Tongue (tissue), 2 donors: ENCODE results near the gene R3HDML. TPM values are rescaled to one million over a fixed set of nuclear protein-coding genes. Genes with fewer than 3 reads are reported as not detected.
"Not testable (repeated sequence)": the region's sequence is repeated elsewhere in the genome, so short reads cannot be mapped to it uniquely, and the experiment has no call there.

Experiments
- DNase-seq: peaks from one replicate; pipeline ENCODE4 v3.0.0-alpha.2; 2015
- total RNA-seq: library from RNA; depleted of rRNA; stranded (reverse); fragments of >200 nt; gene quantifications from one replicate; pipeline ENCODE4 v1.2.3, GENCODE V29; 2014

Gene R3HDML
- total RNA-seq, 1 donor from 2014 or later = not detected

GRCh38 chr20:44328428-44328827 is 8.4 kb upstream of the R3HDML start:
- no peak for DNase-seq

GRCh38 chr20:44331201-44331600 is 5.6 kb upstream of the R3HDML start:
- no peak for DNase-seq

GRCh38 chr20:44334306-44334705 is 2.5 kb upstream of the R3HDML start:
- DNase-seq = peak; percentile 26

GRCh38 chr20:44334709-44335108 is 2.1 kb upstream of the R3HDML start:
- DNase-seq = no peak

DNA sequence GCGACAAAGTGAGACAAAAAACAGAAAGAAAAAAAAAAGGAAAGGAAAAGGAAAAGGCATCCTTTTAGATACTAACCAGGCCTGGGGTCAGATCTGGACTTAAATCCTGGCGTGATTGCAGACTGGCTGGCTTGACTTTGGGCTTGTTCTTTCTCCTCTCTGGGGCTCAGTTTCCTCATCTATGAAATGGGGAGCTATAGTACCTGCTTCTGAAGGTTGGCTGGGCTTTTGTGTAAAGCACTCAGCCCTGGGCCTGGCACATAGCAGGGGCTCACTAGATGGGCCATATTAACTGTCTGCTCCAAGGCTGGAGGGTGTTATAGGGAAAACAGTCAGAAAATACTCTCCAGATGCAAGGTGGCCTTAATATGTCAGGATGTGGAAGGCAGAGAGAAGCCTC is 1.2 kb upstream of the R3HDML start:
- DNase-seq = no peak

DNA sequence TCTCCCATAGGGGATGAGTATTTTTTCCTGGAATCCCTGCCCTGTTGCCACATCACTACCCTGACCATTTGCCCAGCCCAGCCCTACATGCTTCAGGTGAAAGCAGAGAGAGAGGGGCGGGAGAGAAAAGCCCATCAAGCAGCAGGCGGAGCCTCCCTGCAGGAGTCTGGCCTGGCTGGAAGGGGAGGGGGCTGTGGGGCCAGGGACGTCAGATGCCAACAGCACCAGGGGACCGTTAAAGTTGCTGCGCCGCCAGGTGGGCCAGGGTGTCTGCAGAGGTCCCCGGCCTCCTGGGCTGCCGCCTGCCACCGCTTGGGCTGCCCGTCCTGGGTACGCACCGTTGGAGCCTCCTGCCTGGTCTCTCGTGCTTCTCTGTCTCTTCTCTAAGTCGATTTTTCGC is 757 bp upstream of the R3HDML start:
- no peak for DNase-seq

DNA sequence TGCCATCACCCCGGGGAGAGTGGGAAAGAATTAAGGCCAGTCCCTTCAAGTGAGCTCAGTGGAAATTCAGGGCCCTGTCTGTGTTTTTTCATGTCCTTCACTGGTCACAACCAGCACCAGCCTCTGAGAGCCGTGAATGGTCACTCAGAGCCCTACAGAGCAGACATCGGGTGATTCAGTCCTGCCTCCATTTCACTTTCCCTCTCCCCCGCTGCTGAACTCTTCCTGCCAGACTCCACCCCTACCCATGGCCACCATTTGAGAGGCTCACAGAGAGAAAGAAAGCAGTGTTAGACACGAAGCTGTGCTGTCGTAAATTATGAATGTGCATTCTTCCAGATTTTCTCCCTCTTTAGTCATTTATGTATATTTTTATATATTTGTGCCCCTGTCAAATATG is 5.4 kb downstream of the R3HDML start:
- DNase-seq = no peak

- no peak for DNase-seq
Observed at GRCh38 chr20:44343162-44343675, 6.4 kb downstream of the R3HDML start.

GRCh38 chr20:44344723-44345122 is 7.9 kb downstream of the R3HDML start:
- DNase-seq = no peak

- no peak for DNase-seq
Observed at GRCh38 chr20:44345147-44345546, 8.3 kb downstream of the R3HDML start.

DNA sequence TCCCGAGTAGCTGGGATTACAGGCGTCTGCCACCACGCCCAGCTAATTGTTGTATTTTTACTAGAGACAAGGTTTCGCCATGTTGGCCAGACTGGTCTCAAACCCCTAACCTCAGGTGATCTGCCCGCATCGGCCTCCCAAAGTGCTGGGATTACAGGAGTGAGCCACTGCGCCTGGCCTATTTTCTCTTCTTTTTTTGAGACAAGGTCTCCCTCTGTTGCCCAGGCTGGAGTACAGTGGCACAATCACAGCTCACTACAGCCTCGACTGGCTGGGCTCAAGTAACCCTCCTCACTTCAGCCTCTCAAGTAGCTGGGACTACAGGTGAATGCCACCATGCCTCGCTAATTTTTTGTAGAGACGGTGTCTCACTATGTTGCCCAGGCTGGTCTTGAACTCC is 9.1 kb downstream of the R3HDML start:
- DNase-seq = not testable (repeated sequence)

GRCh38 chr20:44348168-44348659 is 11.4 kb downstream of the R3HDML start:
- no peak for DNase-seq

DNA sequence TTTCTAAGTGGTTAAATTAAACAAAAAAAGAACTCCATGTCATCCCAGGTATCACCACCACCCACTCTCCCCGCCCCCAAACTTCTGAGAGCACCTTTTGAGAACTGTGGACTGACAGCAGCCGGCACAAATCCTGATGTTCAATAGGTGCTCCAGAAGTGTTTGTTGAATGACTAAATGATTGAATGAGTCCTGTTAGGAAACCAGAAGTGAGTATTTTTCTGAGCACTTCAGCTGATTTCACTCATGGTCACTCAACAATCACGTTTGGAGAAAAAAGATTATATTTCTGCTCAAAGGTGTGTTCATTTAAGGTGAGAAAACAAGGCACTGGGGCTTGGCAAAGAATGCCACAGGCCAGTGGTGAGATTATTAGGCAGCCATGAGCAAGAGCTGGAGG is 12.5 kb downstream of the R3HDML start:
- DNase-seq = no peak

- no peak for DNase-seq
Observed at GRCh38 chr20:44350567-44350966, 13.7 kb downstream of the R3HDML start.

DNA sequence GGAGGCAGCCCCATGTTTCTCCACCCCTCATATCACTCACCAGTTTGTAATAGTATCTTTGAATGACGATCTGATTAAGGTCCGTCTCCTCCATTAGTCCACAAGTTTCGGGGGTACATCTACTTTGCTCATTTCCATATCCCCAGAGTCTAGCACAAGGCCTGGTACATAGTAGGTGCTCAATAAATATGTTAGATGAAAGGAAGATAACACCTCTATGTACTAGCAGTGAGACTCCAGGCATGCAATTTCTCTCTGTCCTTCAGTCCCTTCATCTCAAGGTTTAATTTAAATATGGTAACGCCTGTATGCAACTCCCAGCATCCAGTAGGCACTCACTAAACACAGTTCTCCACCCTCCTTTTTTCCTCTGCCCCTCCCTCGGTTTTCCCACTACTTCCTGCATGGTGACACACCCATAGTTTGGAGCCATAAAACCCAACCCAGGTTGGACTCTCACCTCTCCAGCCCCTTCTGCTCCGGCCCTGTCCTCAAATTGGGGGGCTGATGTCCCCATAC is 18.2 kb downstream of the R3HDML start:
- no peak for DNase-seq

- no peak for DNase-seq
Observed at GRCh38 chr20:44355498-44356352, 18.9 kb downstream of the R3HDML start, which contains the start of gene HNF4A. TSS of gene HNF4A (plus strand) at chr20:44355699. CDS start at chr20:44355805, 106 bp downstream.

DNA sequence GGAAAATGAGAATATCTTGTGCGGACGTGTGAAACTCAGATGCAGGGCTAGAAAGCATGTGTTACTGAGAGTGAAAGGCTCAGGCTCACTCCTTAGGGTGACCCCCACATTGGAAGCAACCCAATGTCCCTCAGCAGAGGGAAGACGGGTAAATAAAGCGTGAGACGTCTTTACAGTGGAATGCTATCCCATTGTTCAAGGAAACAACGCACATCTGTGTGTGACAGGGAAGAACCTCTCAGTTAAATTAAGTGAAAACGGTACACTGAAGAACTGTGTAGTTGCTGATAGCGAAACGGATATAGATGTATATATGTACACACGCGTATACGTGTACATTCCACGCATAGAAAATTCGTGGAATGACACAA is 19.5 kb downstream of the R3HDML start:
- no peak for DNase-seq

DNA sequence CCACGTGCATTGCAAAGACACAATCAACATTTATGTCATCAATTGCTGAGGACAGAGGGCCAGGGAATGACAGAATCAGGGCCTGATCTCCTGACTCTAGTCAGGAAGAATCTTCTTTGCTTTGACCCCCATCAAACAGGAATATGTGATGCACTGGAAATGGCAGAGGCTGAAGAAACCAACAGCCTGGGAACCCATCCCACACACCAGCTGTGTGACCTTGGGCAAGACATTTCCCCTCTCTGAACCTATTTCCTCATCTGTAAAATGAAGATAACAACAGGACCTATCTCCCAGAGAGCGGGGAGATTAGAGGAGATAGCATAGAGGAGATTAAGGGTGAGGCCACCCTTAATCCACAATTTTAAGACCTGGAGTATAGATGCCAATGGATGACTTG is 20.2 kb downstream of the R3HDML start:
- DNase-seq = no peak

GRCh38 chr20:44357555-44358125 is 20.8 kb downstream of the R3HDML start:
- DNase-seq = no peak

DNA sequence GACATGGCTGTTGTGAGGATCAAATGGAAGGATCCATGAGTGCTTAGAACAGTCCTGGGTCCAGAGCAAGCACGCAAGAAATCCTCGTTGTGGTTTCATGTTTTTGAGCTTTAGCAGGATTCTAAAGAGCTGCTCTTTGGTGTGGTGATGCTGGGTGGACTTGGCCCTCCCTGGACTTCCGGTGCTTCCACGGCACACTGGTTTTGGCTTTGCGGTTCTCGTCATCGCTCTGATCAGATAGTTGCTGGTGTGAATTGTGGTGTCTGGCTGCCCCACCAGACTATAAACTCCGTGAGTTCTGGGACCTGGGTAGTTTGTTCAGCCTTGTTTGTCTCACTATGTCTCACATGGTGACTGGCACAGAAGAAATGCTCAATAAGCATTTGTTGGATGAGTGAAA is 21.9 kb downstream of the R3HDML start:
- no peak for DNase-seq

DNA sequence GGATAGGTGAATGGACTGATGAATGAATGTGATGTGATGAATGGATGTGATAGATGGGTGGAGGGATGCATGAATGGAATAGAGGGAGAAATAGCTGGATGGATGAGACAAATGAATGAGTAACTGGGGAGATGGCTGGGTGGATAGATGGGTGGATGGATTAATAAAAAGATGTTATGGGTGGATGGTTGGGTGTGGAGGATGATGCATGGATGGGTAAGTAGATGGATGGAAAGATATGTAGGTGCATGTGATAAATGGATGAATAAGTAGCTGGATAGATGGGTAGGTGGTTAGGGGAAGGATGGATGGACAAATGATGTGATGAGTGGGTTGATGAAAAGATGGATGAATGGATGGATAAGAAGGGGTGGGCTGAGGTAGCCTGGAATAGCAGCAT is 23.4 kb downstream of the R3HDML start:
- no peak for DNase-seq

DNA sequence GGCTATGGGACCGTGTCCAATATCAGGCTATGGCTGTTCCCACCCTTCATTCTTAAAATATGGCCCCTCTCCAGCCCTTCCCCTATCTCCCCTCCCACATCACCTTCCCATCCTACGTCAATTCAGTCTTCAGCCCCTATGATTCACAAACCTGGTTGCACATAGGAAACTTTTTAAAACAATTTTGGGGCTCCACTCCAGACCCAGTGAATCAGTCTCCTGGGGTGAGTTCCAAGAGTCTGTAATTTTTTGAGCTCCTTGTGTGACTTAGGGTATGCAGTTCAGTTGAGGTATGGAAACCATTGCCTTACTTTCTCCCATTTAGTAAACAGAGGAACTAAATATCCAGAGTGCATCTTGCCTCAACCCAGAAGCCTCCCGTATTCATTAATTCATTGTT is 24.2 kb downstream of the R3HDML start:
- no peak for DNase-seq

DNA sequence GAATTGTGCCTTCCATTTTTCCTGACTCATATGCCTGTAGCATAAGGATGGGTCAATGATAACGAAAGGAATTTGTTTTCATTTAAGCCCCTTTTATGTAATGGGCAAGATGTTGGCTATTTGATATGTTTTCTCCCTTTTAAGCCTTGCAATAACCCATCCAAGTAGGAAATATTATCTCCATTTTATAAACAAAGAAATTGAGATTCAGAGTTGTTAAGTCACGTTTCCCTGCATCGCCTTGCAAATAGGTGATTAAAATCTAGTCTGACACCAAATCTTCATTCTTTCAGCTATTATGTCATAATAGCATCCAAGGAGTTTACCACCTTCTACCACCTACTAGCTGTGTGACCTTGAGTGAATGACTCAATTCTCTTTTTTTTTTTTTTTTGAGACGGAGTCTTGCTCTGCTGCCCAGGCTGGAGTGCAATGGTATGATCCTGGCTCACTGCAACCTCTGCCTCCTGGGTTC is 25.7 kb downstream of the R3HDML start:
- DNase-seq = no peak
